HG02610 (cell line): ENCODE measurements around the gene TFF3.

Source experiments
- ATAC-seq: cut with Tn5 transposase; IDR thresholded peaks from one replicate; pipeline ENCODE4 v1.9.1; 2021; ENCODE audit warnings: mild to moderate bottlenecking, moderate library complexity; ENCODE audit not compliant: unreplicated experiment

The TFF3 gene

GRCh38 chr21:42347601-42348327 lies 32.6 kb upstream of the TFF3 start:
- no peak for ATAC-seq

GRCh38 chr21:42346866-42347600 lies 31.8 kb upstream of the TFF3 start:
- no peak for ATAC-seq

DNA sequence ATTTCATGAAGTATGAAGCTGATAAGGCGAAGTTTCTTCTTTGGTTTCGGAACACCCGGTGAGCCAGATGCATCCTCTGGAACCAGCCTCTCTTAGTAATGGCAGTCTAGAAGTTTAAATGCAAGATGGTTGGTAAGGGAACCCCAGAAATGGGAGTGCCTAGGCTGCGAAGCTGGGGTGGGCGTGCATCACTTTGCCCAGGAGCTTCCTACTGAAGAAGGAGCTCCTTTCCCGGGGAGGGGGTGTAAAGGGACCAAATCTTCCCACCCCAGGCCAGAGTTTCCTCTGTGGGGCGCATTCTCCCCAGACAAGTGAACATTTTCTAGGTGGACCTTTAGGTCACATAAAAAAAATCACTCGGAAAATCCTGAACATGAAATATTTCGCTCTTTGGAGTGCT lies 31.2 kb upstream of the TFF3 start:
- ATAC-seq, result no peak

DNA sequence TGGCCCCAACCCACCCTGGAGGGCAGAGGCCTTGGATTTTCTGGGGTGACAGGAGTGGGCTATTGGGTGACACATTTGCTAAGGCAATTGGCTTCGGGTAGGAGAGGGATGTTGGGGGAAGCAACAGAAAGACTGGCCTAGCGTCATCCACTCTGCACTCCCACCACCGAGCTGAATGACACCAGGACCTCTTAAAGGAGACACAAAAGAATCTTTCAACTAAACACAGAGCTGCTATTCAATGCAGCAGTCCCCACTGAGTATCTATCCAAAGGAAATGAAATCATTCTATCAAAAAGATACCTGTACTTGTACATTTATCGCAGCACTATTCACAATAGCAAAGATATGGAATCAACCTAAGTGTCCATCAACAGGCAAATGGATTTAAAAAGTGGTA lies 29.4 kb upstream of the TFF3 start:
- no peak for ATAC-seq

DNA sequence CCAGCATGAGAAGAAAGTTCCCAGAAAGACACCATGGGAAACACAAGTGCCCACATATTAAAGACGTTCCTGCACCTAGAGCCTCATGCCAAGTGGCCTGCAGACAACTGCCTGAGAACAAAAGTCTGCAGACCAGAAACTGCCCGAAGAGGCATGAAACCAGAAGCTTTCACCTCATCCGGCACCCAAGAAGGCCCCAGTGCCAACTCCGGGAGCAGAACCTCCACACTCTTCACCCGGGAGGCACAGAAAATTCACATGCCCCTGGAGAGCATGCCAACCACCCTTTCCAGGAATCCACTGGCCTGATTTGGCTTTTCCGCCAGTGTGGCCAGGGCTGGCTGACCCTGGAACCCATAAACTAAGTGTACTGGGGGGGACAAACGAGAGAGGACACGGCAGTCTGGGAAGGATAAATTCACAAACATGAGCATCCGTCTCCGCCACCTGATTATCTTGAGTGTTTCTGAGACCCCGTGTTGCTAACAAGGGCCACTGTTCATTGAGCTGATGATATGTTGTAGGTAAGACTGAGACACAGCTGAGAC lies 28.8 kb upstream of the TFF3 start:
- ATAC-seq, result no peak

DNA sequence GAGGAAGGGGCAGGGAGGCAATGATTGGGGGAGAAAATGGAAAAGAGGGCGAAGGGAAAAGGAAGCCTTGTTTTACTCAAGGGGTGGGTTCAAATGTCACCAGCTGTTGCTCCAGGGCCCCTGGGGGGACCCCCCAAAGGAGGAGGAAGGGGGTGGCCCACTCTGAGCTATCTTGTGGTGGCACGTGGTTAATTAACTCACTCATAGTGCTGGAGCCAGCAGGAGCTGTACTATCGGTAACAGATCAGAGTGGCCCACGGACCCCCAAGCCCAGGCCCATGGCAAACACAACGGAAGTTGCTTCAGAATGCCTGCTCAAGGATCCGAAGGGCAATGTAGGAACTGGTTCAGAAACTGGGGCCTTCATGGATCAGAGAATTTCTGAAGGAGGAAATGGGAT lies 28.3 kb upstream of the TFF3 start:
- ATAC-seq, result no peak

DNA sequence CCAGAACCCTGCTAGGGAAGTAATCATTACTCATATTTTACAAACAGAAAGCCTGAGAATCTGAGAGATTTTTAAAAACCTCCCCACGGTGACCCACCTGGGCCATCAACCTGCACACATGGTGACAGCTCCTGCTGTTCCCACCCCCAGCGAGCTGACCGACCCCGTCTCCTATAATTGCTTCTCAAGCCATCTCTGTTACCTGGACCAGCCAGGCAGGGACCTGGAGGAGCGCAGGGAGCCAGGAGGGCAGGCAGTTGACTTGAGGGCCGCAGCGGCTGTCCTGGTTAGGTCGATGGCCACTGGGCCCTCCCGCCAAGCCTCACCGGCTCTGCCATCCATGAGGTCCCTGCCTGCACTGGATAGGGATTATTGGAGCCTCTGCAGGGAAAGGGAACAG lies 27.9 kb upstream of the TFF3 start:
- ATAC-seq, result no peak

DNA sequence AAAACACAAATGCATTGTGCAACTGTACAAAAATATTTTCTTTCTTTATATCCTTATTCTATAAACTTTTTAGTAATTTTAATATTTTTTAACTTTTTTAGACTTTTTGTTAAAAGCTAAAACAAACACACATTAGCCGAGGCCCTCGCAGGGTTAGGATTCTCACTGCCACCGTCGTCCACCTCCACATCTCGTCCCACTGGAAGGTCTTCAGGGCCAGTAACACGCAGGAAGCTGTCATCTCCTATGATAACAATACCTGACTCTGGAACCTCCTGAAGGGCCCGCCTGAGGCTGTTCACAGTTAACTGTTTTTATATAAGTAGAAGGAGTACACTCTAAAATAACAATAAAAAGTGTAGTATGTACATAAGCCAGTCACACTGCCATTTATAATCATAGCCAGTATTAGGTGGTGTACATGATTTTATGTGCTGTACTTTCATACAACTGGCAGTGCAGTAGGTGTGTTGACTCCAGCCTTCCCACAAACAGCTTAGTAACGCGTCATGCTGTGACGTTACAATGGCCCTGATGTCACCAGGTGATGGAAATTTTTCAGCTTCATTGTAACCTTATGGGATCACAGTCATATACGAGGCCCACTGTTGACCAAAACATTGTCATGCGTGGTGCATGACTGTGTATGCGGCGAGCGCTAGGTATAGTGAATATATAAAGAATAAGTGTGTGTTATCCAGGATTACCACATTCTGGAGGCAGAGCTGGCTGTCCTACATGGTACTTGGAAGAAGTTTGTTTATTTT lies 26.8 kb upstream of the TFF3 start:
- no peak for ATAC-seq

DNA sequence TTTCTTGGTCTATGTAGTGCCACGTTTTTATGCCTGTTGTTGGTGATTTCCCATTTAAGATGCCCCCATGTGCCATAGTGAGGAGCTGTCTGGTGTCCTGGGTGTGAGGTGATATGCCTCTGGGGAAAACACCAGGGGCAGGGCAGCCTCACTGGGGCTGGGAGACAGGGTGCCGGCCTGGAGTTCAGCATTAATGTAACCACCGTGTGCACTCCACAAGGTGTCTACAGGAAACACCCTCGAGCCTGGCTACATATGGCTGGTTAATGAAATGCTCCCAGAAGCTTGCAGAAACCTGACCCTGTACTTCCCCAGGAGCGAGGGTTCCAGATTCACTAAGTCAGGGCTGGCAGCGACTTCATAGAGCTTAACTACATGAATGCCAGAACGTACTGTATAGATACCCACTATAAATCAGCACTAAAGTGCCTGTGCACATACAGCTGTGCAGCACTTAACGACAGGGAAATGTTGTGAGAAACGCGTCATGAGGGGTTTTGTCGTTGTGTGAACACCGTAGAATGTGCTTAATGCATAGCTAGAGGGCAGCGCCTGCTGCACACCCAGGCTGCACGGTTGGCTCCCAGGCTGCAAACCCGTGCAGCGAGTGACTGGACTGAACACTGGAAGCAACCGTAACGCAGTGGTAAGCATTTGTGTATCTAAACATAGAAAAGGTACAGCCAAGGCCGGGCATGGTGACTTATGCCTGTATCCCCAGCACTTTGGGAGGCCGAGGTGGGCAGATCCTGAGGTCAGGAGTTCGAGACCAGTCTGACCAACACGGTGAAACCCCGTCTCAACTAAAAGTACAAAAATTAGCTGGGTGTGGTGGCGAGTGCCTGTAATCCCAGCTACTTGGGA lies 25.2 kb upstream of the TFF3 start:
- ATAC-seq, result no peak

DNA sequence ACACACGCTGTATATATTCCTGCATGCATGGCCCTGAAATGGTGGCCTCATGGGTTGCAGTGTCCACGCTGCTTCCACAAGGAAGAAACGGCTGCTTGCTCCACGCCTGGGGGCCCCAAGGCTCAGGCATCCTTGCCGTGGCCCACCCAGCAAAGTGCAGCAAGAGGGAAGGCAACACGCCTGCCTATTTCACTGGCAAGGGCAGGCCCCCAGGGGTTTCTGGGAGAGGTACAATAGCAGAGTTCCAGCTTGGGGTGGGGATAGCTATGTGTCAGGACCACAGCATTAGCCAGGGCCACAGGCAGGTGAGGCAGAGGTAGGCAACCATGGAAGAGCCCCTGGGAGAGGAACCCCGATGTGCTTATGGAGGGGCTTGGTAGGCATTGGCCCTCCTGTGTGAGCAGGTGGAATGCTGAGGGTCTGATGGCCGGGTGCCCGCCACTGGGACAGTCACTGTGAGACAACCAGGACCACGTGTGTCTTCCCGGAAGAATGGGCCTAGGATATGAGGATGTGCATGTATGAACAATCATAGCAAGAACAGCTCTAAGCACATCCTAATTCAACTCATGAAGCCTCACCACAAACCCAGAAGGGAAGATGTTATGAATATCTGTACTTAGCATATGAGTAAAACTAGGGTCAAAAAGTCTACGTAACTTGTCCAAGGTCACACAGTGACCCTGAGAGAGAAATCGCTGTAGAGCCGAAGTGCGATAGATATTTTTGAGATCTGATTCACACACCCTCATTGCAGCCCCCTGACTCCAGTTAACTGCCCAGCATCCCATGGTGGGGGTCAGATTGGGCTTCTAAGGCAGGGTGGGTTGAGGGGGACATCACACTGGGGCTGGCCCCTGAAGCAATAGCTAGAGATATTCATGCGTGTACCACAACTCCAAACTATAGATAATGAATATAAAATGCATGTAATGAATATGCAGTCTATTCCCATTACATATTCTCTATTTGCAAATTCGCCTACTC lies 23.8 kb upstream of the TFF3 start:
- no peak for ATAC-seq

- no peak for ATAC-seq
Observed at GRCh38 chr21:42337830-42338728, 22.9 kb upstream of the TFF3 start.

GRCh38 chr21:42337276-42337675 lies 22.1 kb upstream of the TFF3 start:
- ATAC-seq, result no peak

DNA sequence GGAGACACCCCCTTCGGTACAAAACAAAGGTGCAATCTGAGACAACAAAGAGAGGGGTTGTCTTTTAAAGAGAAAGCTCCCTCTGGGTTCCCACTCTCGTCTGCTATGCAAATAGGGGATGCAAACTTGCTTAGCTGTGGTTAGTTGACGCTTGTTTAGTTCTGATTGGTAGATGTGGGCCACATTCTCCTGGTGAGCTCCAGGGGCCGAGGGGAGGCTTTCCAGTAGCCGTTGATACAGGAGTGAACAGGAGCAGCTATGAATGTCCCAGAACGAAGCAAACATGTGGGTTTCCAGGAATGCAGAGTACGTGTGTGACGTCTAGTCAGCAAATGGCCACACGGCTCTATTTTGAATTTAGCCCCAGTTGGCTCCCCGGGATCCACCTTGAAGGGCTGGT lies 20.8 kb upstream of the TFF3 start:
- no peak for ATAC-seq

- ATAC-seq, result no peak
Observed at GRCh38 chr21:42332557-42333317, 17.5 kb upstream of the TFF3 start.

GRCh38 chr21:42331660-42332059 lies 16.5 kb upstream of the TFF3 start:
- no peak for ATAC-seq

GRCh38 chr21:42330380-42331371 lies 15.5 kb upstream of the TFF3 start:
- no peak for ATAC-seq
